GM19395 (cell line): Measurements from ENCODE around the gene ADH1C.

Experiments
- ATAC-seq: cut with Tn5 transposase; IDR thresholded peaks from one replicate; pipeline ENCODE4 v1.9.1; 2021; ENCODE audit warnings: mild to moderate bottlenecking, moderate library complexity; ENCODE audit not compliant: unreplicated experiment

The ADH1C gene

DNA sequence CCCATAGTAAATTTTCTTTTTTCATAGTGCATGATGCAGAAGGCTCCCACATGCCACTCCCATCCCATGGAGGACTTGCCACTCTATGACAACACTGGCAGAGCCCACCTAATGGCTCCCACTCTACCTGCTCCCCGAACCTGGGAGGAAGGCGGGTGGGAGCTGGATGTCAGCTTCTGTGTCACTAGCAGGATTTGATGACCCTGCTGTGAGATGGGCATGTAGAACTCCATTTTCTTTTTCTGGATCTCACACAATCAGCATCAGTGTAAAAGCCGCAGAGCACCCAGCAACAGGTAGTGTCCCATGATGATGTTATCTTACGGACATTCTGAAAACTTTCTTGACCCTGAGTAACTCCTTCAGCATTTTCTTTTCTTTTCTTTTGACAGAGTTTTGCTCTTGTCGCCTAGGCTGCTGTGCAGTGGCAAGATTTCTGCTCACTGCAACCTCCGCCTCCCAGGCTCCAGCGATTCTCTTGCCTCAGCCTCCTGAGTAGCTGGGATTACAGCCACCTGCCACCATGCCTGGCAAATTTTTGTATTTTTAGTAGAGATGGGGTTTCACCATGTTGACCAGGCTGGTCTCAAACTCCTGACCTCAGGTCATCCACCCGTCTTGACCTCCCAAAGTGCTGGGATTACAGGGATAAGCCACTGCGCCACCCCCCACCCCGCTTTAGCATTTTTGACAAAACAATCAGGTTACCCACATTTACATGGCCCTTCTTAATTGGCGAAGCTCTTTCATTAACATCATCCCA is 46.7 kb downstream of the ADH1C start:
- ATAC-seq: no peak

DNA sequence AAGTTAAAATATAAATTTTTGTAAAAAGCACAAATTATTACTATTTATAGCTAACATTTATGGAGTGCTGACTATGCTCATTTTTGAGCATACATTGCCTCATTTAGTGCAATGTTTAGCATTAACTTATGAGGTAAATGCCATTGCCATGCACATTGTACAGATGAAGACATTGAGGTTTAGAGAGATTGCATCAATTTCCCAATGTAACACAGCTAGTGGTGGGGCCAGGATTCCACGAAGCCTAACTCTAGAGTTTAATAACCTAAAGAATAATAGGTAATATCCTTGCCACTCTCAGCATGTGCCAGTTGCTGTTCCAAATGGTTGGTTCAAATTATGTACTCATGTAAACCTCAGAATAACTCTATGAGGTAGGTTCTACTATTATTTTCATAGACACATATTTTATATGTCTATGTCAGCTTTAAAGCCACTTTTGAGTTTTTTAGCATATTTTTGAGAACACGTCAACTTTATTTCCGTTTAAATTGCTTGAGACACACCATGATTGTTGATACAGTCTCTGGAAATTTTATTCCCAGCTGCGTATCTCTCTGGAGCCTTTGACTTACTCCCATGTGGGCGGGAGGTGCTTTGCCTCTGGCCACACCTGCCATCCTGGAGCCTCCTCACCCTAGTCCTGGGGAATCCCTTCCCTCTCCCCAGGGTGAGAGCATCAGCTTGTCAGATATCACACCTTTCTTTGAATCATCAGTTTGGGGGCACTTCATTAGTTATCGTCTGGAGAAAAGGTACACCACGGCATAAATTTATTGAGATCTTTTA is 51.0 kb downstream of the ADH1C start:
- ATAC-seq: no peak

DNA sequence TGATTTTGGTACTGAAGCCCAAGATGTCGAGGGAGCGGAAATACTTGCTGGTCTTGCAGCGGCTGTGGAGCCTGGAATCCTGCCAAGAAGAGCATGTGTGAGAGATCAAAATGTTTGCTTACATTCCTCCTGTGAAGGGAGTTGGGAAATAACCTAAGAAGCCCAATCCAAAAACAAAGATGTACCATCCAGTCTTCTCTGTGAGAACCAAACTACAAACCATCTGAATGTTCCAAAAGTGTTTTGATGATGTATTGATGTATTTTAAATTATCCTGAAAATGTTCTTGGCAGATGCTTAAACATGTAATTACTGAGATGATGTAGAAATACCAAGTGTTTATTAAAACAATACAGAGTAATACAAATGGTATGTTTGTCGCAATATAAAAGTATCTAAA is 51.6 kb downstream of the ADH1C start:
- no peak for ATAC-seq

DNA sequence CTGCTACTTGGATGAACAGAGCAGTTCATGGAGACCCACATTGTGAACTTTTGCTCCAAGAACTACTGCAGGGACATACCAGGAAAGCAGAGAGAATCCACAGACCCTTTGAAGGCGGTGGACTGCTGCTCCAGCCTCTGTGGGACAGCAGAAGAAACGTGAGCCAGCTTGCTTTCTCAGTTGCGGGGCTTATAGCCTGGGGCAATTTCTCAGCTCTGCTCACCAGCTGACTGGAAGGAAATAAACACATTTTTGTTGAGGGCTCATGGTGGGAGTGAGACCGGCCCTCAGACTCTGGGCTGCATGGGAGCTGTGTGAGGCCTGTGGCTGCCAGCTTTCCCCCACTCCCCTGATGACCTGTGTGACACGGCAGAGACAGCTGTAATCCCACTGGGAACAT is 59.2 kb downstream of the ADH1C start:
- no peak for ATAC-seq

DNA sequence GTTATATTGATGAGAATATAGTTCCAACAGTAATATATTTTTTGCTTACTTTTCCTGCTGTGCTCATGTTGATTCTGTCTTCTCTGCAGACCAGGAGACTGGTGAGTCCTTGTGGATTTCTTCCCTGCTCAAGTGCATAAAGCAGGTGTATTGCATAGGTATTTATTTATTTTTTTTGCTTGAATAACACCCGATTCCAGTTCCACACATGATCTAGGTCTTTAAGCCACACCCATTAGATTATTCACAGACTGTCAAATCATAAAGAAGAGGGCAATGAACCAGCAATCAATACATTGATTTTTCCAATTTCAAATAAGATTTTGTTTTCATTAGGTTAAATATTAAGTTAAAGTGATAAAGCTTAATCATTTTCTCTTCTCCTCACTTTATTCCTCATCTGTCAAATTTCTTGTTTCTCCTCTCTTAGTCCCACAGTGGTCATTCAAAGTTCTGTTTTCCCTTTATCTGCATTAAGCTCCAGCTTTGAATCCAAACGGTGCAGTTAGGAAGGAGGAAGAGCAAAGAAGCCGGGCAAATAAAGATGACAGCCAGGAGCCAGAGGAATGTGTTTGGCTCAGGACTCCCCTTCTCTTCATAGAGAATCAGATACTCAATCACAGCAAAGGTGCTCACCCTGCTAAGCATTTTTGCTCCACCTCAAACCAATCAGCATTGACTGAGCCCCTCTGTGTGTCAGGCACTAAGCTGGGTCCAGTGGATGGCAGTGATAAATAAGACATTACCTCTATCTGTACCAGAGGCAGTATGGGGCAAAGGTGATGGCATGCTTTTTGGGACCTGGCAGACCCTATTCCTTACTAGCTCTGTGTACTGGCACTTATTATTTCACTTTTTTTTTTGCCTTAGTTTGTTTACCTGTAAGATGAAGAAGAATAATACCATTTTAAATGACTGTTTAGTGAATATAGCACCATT is 61.4 kb downstream of the ADH1C start, which contains the start of gene ADH1A:
Gene ADH1A, minus strand, starts transcription at position 138 of the 939 bp plus-strand sequence. Its CDS starts 71 bp downstream, at position 67.
- ATAC-seq: no peak
